Measurements from ENCODE around the gene PPP1R2.

GRCh38 chr3:195508185-195508584, 34.9 kb downstream of the PPP1R2 start:
- TF ChIP-seq YY1 (IDR thresholded peaks at IDR 0.05; ENCODE audit: insufficient read depth, insufficient read length), result no peak
- TF ChIP-seq ZNF274 (IDR thresholded peaks at IDR 0.05; ENCODE audit: low read depth, low read length), result no peak

All from NT2/D1 (cell line).